HEK293 (cell line): ENCODE results near the gene ABHD8.

Source experiments
- FEZF1 ChIP-seq: fragments of 450-650 bp; formaldehyde crosslinking; IDR thresholded peaks from 2 replicates; pipeline ENCODE4 v1.5.1; 2016; ENCODE audit warnings: missing biosample characterization, missing genetic modification characterization
- GLIS1 ChIP-seq: fragments of 450-650 bp; formaldehyde crosslinking; IDR thresholded peaks from 2 replicates; pipeline ENCODE4 v1.5.1; 2016; ENCODE audit warnings: missing biosample characterization, missing genetic modification characterization
- HOXA7 ChIP-seq: sonication (generic); formaldehyde crosslinking; IDR thresholded peaks from 2 replicates; pipeline ENCODE4 v1.8.1; 2022; ENCODE audit warnings: missing genetic modification reagents, borderline replicate concordance
- IKZF3 ChIP-seq: fragments of 450-650 bp; IDR thresholded peaks from 2 replicates; pipeline ENCODE4 v1.5.0; 2018; ENCODE audit warnings: missing biosample characterization, mild to moderate bottlenecking, missing genetic modification characterization, moderate library complexity
- SP7 ChIP-seq: fragments of 450-650 bp; formaldehyde crosslinking; IDR thresholded peaks from 2 replicates; pipeline ENCODE4 v1.5.1; 2016; ENCODE audit warnings: missing biosample characterization, missing genetic modification characterization
- TRIM28 ChIP-seq: IDR thresholded peaks from 2 replicates; pipeline ENCODE4 v1.6.1; 2011; ENCODE audit warnings: low read length, control low read depth, borderline replicate concordance
- ZFHX2 ChIP-seq: fragments of 450-650 bp; formaldehyde crosslinking; conservative IDR thresholded peaks from 2 replicates; pipeline ENCODE4 v1.5.1; 2016; ENCODE audit warnings: missing biosample characterization, missing genetic modification characterization
- ZNF23 ChIP-seq: fragments of 450-650 bp; formaldehyde crosslinking; IDR thresholded peaks from 2 replicates; pipeline ENCODE4 v1.5.1; 2016; ENCODE audit warnings: missing biosample characterization, missing genetic modification characterization, borderline replicate concordance
- ZNF366 ChIP-seq: fragments of 450-650 bp; formaldehyde crosslinking; conservative IDR thresholded peaks from 2 replicates; pipeline ENCODE4 v1.5.1; 2016; ENCODE audit warnings: missing biosample characterization, missing genetic modification characterization
- ZNF37A ChIP-seq: fragments of 450-650 bp; IDR thresholded peaks from 2 replicates; pipeline ENCODE4 v1.5.1; 2018; ENCODE audit warnings: missing biosample characterization, missing genetic modification characterization
- ZNF660 ChIP-seq: fragments of 450-650 bp; IDR thresholded peaks from 2 replicates; pipeline ENCODE4 v1.5.1; 2018; ENCODE audit warnings: missing biosample characterization, mild to moderate bottlenecking, missing genetic modification characterization
- ZNF677 ChIP-seq: fragments of 450-650 bp; IDR thresholded peaks from 2 replicates; pipeline ENCODE4 v1.5.0; 2018; ENCODE audit warnings: missing biosample characterization, mild to moderate bottlenecking, missing genetic modification characterization, moderate library complexity
- ZNF701 ChIP-seq: fragments of 450-650 bp; formaldehyde crosslinking; IDR thresholded peaks from 2 replicates; pipeline ENCODE4 v1.5.1; 2016; ENCODE audit warnings: missing biosample characterization, missing genetic modification characterization
- ZNF768 ChIP-seq: fragments of 450-650 bp; formaldehyde crosslinking; IDR thresholded peaks from 2 replicates; pipeline ENCODE4 v1.5.1; 2018; ENCODE audit warnings: missing biosample characterization, mild to moderate bottlenecking, missing genetic modification characterization
- ZNF777 ChIP-seq: fragments of 450-650 bp; formaldehyde crosslinking; IDR thresholded peaks from 2 replicates; pipeline ENCODE4 v1.5.1; 2017; ENCODE audit warnings: missing biosample characterization, missing genetic modification characterization, borderline replicate concordance
- ZNF837 ChIP-seq: fragments of 450-650 bp; formaldehyde crosslinking; IDR thresholded peaks from 2 replicates; pipeline ENCODE4 v1.5.1; 2016; ENCODE audit warnings: missing biosample characterization, missing genetic modification characterization
- TF ChIP-seq, protein P1 (sequence below): fragments of 450-650 bp; formaldehyde crosslinking; IDR thresholded peaks from 2 replicates; pipeline ENCODE4 v1.5.1; 2016; ENCODE audit warnings: missing biosample characterization, missing genetic modification characterization
- TF ChIP-seq, protein P2 (sequence below): fragments of 450-650 bp; formaldehyde crosslinking; conservative IDR thresholded peaks from 2 replicates; pipeline ENCODE4 v1.5.1; 2016; ENCODE audit warnings: low read depth, missing biosample characterization, missing genetic modification characterization
- TF ChIP-seq, protein P3 (sequence below): fragments of 450-650 bp; formaldehyde crosslinking; IDR thresholded peaks from 2 replicates; pipeline ENCODE4 v1.5.1; 2016; ENCODE audit warnings: missing biosample characterization, missing genetic modification characterization
- TF ChIP-seq, protein P4 (sequence below): fragments of 450-650 bp; formaldehyde crosslinking; IDR thresholded peaks from 2 replicates; pipeline ENCODE4 v1.5.1; 2016; ENCODE audit warnings: missing biosample characterization, missing genetic modification characterization, borderline replicate concordance
- TF ChIP-seq, protein P5 (sequence below): fragments of 450-650 bp; formaldehyde crosslinking; IDR thresholded peaks from 2 replicates; pipeline ENCODE4; 2016; ENCODE audit warnings: missing biosample characterization, missing genetic modification characterization
- TF ChIP-seq, protein P6 (sequence below): fragments of 450-650 bp; formaldehyde crosslinking; IDR thresholded peaks from 2 replicates; pipeline ENCODE4 v1.5.1; 2016; ENCODE audit warnings: missing biosample characterization, missing genetic modification characterization

The ABHD8 gene

DNA sequence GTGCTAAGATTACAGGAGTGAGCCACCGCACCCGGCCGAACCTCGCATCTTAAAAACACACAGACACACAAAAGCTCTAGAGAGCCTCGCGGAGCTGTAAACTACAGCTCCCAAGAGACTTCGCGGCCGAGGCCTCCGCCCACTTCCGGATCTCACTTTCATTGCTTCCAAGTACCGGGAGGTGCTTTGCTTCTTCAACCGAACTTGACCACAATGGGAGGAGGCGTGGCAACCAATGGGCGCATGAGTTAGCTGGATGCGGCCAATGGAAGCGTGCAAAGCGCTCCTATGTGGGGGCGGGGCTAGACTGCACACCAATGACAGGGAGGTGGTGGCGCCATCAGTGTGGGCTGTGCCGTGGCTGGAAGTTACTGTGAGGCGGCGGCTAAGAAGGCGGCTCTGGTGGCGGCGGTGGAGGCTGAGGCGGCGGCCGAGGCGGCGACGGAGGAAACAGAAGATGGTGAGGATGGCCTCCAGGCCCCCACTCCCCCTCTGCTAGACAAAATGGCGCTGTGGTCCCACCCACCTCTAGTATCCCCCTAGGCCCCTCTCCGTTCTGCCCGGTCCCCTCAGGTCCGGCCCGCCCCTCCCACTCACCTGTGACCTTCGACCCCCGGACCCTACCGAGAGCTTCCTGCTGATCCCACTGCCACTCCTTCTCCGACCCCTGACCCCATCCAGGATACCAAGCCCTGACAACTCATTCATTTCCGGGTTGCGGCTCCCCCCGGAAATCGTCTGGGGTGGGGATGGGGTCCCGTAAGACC lies 6.2 kb upstream of the ABHD8 start, which contains the start of gene DDA1 (continued):
- TF ChIP-seq GLIS1 (tag by site-specific recombination), result peak; percentile 36; the same call in 1 of the 2 replicates
- TF ChIP-seq, protein P1, sequence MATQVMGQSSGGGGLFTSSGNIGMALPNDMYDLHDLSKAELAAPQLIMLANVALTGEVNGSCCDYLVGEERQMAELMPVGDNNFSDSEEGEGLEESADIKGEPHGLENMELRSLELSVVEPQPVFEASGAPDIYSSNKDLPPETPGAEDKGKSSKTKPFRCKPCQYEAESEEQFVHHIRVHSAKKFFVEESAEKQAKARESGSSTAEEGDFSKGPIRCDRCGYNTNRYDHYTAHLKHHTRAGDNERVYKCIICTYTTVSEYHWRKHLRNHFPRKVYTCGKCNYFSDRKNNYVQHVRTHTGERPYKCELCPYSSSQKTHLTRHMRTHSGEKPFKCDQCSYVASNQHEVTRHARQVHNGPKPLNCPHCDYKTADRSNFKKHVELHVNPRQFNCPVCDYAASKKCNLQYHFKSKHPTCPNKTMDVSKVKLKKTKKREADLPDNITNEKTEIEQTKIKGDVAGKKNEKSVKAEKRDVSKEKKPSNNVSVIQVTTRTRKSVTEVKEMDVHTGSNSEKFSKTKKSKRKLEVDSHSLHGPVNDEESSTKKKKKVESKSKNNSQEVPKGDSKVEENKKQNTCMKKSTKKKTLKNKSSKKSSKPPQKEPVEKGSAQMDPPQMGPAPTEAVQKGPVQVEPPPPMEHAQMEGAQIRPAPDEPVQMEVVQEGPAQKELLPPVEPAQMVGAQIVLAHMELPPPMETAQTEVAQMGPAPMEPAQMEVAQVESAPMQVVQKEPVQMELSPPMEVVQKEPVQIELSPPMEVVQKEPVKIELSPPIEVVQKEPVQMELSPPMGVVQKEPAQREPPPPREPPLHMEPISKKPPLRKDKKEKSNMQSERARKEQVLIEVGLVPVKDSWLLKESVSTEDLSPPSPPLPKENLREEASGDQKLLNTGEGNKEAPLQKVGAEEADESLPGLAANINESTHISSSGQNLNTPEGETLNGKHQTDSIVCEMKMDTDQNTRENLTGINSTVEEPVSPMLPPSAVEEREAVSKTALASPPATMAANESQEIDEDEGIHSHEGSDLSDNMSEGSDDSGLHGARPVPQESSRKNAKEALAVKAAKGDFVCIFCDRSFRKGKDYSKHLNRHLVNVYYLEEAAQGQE (tag by site-specific recombination), result no peak
- TF ChIP-seq, protein P2, sequence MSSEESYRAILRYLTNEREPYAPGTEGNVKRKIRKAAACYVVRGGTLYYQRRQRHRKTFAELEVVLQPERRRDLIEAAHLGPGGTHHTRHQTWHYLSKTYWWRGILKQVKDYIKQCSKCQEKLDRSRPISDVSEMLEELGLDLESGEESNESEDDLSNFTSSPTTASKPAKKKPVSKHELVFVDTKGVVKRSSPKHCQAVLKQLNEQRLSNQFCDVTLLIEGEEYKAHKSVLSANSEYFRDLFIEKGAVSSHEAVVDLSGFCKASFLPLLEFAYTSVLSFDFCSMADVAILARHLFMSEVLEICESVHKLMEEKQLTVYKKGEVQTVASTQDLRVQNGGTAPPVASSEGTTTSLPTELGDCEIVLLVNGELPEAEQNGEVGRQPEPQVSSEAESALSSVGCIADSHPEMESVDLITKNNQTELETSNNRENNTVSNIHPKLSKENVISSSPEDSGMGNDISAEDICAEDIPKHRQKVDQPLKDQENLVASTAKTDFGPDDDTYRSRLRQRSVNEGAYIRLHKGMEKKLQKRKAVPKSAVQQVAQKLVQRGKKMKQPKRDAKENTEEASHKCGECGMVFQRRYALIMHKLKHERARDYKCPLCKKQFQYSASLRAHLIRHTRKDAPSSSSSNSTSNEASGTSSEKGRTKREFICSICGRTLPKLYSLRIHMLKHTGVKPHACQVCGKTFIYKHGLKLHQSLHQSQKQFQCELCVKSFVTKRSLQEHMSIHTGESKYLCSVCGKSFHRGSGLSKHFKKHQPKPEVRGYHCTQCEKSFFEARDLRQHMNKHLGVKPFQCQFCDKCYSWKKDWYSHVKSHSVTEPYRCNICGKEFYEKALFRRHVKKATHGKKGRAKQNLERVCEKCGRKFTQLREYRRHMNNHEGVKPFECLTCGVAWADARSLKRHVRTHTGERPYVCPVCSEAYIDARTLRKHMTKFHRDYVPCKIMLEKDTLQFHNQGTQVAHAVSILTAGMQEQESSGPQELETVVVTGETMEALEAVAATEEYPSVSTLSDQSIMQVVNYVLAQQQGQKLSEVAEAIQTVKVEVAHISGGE (tag by site-specific recombination), result no peak
- TF ChIP-seq ZNF837, result no peak
- TF ChIP-seq, protein P3, sequence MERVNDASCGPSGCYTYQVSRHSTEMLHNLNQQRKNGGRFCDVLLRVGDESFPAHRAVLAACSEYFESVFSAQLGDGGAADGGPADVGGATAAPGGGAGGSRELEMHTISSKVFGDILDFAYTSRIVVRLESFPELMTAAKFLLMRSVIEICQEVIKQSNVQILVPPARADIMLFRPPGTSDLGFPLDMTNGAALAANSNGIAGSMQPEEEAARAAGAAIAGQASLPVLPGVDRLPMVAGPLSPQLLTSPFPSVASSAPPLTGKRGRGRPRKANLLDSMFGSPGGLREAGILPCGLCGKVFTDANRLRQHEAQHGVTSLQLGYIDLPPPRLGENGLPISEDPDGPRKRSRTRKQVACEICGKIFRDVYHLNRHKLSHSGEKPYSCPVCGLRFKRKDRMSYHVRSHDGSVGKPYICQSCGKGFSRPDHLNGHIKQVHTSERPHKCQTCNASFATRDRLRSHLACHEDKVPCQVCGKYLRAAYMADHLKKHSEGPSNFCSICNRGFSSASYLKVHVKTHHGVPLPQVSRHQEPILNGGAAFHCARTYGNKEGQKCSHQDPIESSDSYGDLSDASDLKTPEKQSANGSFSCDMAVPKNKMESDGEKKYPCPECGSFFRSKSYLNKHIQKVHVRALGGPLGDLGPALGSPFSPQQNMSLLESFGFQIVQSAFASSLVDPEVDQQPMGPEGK (tag by site-specific recombination), result peak; percentile 72
- TF ChIP-seq TRIM28, result peak; percentile 56; the same call in 1 of the 2 replicates
- no peak for TF ChIP-seq ZNF777 (tag by site-specific recombination)
- no peak for TF ChIP-seq ZNF37A (tag by site-specific recombination)
- TF ChIP-seq IKZF3 (tag by site-specific recombination), result 0 out of 2 replicates have a peak, but pooled peaks have one; percentile 20
- TF ChIP-seq ZNF677, result no peak
- peak; percentile 91 for TF ChIP-seq ZFHX2
- TF ChIP-seq FEZF1 (tag by site-specific recombination), result no peak
- TF ChIP-seq SP7 (tag by site-specific recombination), result peak; percentile 63; the same call in 1 of the 2 replicates
- TF ChIP-seq, protein P4, sequence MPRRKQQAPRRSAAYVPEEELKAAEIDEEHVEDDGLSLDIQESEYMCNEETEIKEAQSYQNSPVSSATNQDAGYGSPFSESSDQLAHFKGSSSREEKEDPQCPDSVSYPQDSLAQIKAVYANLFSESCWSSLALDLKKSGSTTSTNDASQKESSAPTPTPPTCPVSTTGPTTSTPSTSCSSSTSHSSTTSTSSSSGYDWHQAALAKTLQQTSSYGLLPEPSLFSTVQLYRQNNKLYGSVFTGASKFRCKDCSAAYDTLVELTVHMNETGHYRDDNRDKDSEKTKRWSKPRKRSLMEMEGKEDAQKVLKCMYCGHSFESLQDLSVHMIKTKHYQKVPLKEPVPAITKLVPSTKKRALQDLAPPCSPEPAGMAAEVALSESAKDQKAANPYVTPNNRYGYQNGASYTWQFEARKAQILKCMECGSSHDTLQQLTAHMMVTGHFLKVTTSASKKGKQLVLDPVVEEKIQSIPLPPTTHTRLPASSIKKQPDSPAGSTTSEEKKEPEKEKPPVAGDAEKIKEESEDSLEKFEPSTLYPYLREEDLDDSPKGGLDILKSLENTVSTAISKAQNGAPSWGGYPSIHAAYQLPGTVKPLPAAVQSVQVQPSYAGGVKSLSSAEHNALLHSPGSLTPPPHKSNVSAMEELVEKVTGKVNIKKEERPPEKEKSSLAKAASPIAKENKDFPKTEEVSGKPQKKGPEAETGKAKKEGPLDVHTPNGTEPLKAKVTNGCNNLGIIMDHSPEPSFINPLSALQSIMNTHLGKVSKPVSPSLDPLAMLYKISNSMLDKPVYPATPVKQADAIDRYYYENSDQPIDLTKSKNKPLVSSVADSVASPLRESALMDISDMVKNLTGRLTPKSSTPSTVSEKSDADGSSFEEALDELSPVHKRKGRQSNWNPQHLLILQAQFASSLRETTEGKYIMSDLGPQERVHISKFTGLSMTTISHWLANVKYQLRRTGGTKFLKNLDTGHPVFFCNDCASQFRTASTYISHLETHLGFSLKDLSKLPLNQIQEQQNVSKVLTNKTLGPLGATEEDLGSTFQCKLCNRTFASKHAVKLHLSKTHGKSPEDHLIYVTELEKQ (tag by site-specific recombination), result no peak
- TF ChIP-seq, protein P5, sequence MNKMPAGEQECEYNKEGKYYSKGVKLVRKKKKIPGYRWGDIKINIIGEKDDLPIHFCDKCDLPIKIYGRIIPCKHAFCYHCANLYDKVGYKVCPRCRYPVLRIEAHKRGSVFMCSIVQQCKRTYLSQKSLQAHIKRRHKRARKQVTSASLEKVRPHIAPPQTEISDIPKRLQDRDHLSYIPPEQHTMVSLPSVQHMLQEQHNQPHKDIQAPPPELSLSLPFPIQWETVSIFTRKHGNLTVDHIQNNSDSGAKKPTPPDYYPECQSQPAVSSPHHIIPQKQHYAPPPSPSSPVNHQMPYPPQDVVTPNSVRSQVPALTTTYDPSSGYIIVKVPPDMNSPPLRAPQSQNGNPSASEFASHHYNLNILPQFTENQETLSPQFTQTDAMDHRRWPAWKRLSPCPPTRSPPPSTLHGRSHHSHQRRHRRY (tag by site-specific recombination), result no peak
- TF ChIP-seq ZNF701, result no peak
- no peak for TF ChIP-seq ZNF366 (tag by site-specific recombination)
- TF ChIP-seq, protein P6, sequence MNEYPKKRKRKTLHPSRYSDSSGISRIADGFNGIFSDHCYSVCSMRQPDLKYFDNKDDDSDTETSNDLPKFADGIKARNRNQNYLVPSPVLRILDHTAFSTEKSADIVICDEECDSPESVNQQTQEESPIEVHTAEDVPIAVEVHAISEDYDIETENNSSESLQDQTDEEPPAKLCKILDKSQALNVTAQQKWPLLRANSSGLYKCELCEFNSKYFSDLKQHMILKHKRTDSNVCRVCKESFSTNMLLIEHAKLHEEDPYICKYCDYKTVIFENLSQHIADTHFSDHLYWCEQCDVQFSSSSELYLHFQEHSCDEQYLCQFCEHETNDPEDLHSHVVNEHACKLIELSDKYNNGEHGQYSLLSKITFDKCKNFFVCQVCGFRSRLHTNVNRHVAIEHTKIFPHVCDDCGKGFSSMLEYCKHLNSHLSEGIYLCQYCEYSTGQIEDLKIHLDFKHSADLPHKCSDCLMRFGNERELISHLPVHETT (tag by site-specific recombination), result 0 out of 2 replicates have a peak, but pooled peaks have one; percentile 42
- no peak for TF ChIP-seq ZNF660 (tag by site-specific recombination)
- TF ChIP-seq HOXA7 (CRISPR knock-in tag), result no peak
- TF ChIP-seq ZNF768 (tag by site-specific recombination), result no peak; the same call in 1 of the 2 replicates
- no peak for TF ChIP-seq ZNF23 (tag by site-specific recombination)
